ENCODE results near the gene ATRN. TPM values are rescaled to one million over a fixed set of nuclear protein-coding genes. Genes with fewer than 3 reads are reported as not detected.

Gene ATRN
- total and polyA plus RNA-seq, 8 donors = 2.9 to 63.9 (median 24.2) TPM

DNA sequence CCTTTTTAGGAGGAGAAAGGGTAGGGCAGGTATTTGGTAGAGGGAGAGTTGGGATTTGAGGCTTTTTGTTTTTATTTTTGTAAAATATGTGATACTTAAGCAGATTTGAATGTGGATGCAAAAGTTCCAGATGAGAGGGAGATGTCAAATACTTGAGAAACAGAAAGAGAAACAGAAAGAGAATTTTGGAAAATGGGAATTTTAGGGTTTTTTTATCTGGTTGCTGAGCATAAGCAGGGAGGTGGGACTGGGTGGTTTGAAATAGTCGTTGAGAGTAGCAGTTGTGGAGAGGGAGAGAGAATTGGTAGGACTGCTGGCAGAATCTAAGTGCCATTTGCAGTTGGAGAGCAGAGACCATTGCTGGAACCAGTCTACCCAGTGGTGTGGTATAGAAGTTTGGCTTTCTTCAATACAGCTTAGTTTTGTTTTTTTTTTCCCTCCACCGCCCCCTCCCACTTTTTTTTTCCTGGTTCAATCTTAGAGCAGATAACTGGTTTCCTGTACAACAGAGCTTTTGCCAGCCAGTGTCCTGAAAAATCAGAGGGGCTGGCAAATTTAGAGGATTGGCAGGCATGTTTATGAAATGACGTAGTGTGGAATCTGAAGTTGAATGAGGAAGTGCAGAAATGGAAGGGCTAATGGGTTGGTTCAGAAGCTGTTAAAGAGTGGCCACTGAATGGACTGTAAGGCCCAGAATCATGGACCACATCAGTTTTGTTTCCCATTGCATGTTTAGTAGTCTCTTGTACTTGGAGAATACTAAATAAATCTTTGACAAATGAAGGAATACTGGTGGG, 68.7 kb downstream of the ATRN start:
- intact Hi-C loops (cut with DNase I; ENCODE audit: low total_unique reads) = no loop called here
- Histone ChIP-seq H3K4me3 (no peak overlapping the region), H3K9me3 (no peaks in the 10 kb centered on the region), H3K36me3 (peaks cover 0 to 29% (median 20%) of the 10 kb centered on the region in 4 donors), H3K27ac (peak overlapping the region in 3 of 5 donors; percentile 11 to 27 (median 12)), H3K4me1 (peaks cover 0 to 23% (median 11%) of the 10 kb centered on the region in 4 donors), H3K27me3 (no peaks in the 10 kb centered on the region)
- no peak for TF ChIP-seq POLR2A (IDR thresholded peaks at IDR 0.05)
- no peak for TF ChIP-seq CTCF (IDR thresholded peaks at IDR 0.05)
- no peak for TF ChIP-seq POLR2AphosphoS5 (IDR thresholded peaks at IDR 0.05)
- TF ChIP-seq EP300 (IDR thresholded peaks at IDR 0.05) = no peak
- DNase-seq = no peak
- WGBS, 5 donors = 39 to 75% (median 63%) methylated on average over 3 of the region's 3 CpGs

DNA sequence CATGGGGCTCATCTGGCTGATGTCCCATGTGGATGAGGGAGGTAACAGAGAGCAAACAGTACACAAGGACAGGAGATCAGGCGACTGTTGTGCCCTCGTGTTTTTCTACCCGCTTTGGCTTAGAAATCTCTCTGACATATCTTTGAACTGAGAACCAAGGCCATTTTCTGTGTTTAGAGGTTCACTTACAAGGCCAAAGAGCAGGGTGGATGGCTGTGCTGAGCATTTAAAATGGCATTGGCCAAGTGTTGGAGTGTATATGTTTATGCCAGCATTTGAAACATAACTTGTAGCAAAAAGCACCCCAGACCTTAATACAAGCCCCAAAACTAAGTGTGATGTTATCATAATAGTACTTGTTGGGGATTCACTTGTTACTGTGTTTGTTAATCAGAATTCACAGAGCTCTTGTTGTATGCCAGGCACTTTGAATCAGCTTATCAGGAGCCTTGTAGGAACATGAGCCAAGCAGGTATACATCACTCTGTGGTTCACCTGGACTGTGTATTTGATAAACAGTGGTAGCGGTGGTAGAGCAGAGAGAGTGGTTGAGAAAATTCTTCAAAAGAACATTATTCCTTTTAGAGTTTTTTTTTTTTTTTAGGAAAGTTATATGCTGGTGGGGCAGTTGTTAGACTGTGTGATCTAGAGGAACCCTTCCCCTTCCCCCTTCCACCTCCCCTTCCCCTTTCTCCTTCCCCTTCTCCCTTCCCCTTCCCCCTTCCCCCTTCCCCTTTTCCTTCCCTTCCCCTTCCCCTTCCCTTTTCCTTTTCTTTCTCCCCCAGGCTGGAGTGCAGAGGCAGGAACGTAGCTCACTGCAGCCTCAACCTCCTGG, 71.3 kb downstream of the ATRN start:
- peaks cover 0 to 21% (median 12%) of the 10 kb centered on the region in 4 donors for H3K36me3 ChIP-seq
- intact Hi-C loops (cut with DNase I; ENCODE audit: low total_unique reads) = no loop called here
- H3K4me3 ChIP-seq = no peak overlapping the region
- H3K27ac ChIP-seq = peak overlapping the region; percentile 4 to 44 (median 32)
- no peaks in the 10 kb centered on the region for H3K9me3 ChIP-seq
- peak in 1 of 2 donors; percentile 30 for DNase-seq
- TF ChIP-seq POLR2AphosphoS5 (IDR thresholded peaks at IDR 0.05) (peak in 1 of 3 donors; percentile 15), CTCF (IDR thresholded peaks at IDR 0.05) (no peak)
- WGBS, 5 donors = 41 to 69% (median 64%) methylated on average over 5 of the region's 5 CpGs
- H3K4me1 ChIP-seq = peaks cover 0 to 23% (median 11%) of the 10 kb centered on the region in 4 donors
- no peaks in the 10 kb centered on the region for H3K27me3 ChIP-seq

- intact Hi-C loops (cut with DNase I; ENCODE audit: low total_unique reads) = no loop called here
- peaks cover 0 to 29% (median 20%) of the 10 kb centered on the region in 4 donors for H3K36me3 ChIP-seq
- no peaks in the 10 kb centered on the region for H3K9me3 ChIP-seq
- peak in 1 of 2 donors; percentile 22 for DNase-seq
- TF ChIP-seq CTCF (IDR thresholded peaks at IDR 0.05) = no peak
- no peak for TF ChIP-seq EP300 (IDR thresholded peaks at IDR 0.05)
- no peak for TF ChIP-seq POLR2A (IDR thresholded peaks at IDR 0.05)
- TF ChIP-seq POLR2AphosphoS5 (IDR thresholded peaks at IDR 0.05) = no peak
- H3K27me3 ChIP-seq = no peaks in the 10 kb centered on the region
- no peak overlapping the region for H3K4me3 ChIP-seq
- H3K4me1 ChIP-seq = peaks cover 0 to 24% (median 11%) of the 10 kb centered on the region in 4 donors
- 86 to 93% (median 87%) methylated on average over 6 of the region's 6 CpGs for WGBS, 5 donors
- no peak overlapping the region for H3K27ac ChIP-seq
Observed at GRCh38 chr20:3543901-3544507, 73.2 kb downstream of the ATRN start.

DNA sequence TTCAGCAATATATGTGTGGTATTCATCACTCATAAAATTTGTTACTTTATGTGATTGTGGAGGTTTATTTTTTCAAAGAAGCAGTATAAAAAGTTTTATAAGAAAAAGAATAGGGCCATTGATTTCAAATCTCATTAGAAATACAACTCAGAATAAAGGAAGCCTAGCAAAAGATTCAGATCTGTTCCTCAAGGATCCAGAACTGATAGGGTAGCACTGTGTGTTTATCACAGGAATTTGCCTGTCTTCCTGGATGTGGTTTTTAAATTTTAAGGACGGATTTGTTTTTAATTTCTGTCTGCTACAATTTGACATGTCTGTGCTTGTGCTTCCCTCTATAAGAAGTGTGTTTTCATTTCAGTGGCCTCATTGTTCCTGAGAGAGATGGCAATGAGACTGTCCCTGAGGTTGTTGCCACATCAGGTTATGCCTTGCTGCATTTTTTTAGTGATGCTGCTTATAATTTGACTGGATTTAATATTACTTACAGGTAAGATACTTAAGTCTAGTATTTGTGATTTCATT, 74.6 kb downstream of the ATRN start:
- Histone ChIP-seq H3K4me1 (peaks cover 0 to 19% (median 8%) of the 10 kb centered on the region in 4 donors), H3K4me3 (no peak overlapping the region), H3K36me3 (peaks cover 5 to 44% (median 34%) of the 10 kb centered on the region in 4 donors), H3K9me3 (no peaks in the 10 kb centered on the region), H3K27me3 (no peaks in the 10 kb centered on the region), H3K27ac (no peak overlapping the region)
- WGBS, 5 donors = 67 to 94% (median 80%) methylated on average over 1 of the region's 1 CpG
- DNase-seq = no peak
- no peak for TF ChIP-seq EP300 (IDR thresholded peaks at IDR 0.05)
- TF ChIP-seq POLR2AphosphoS5 (IDR thresholded peaks at IDR 0.05) = no peak
- TF ChIP-seq POLR2A (IDR thresholded peaks at IDR 0.05) = no peak
- intact Hi-C loops (cut with DNase I; ENCODE audit: low total_unique reads) = no loop called here

Data from stomach (tissue), 9 donors.